HFFc6 (cell line): Measurements from ENCODE around the gene CAMK1G. TPM values are rescaled to one million over a fixed set of nuclear protein-coding genes. Genes with fewer than 3 reads are reported as not detected.

Experiments used
- DNase-seq: peaks from one replicate; pipeline ENCODE4 v3.0.0-alpha.2; 2018
- H3K27ac Mint-ChIP-seq: 2 replicates; pipeline ENCODE4 v1.8.0; 2020; ENCODE audit warnings: mild to moderate bottlenecking, mixed read lengths
- H3K27me3 Mint-ChIP-seq: 2 replicates; pipeline ENCODE4 v1.8.0; 2021; ENCODE audit warnings: mild to moderate bottlenecking, moderate library complexity, mixed read lengths; ENCODE audit not compliant: insufficient read depth
- H3K36me3 Mint-ChIP-seq: 2 replicates; pipeline ENCODE4 v1.8.0; 2021; ENCODE audit warnings: low read depth, mixed read lengths
- H3K4me1 Mint-ChIP-seq: 2 replicates; pipeline ENCODE4 v1.8.0; 2020; ENCODE audit warnings: low read depth, mixed read lengths
- H3K4me3 Mint-ChIP-seq: 2 replicates; pipeline ENCODE4 v1.8.0; 2020; ENCODE audit warnings: mild to moderate bottlenecking, moderate library complexity, mixed read lengths
- H3K9me3 Mint-ChIP-seq: 2 replicates; pipeline ENCODE4 v1.8.0; 2020; ENCODE audit warnings: mild to moderate bottlenecking, mixed read lengths
- CTCF ChIP-seq: fragments of 200-600 bp; sonication (generic); IDR thresholded peaks from 2 replicates; pipeline ENCODE4 v1.5.0; 2021; ENCODE audit warnings: antibody characterized with exemption, mild to moderate bottlenecking
- total RNA-seq, 6 experiments: library from RNA; stranded (reverse); fragmentation: NEBNext Ultra II Directional; extraction: Animal tissue kit (Norgen Biotek cat#: 25700); gene quantifications; 2 replicates in 1 of 6; 3 replicates in 5 of 6; pipeline ENCODE4 v1.2.3, GENCODE V29; 2021

The CAMK1G gene
- total RNA-seq, 6 experiments from 2014 or later = 4.9 to 8.0 (median 5.9) TPM

- no peak for TF ChIP-seq CTCF
- no peak for DNase-seq
- Mint-ChIP-seq H3K4me1 (peaks cover 51% of the 10 kb centered on the region), H3K36me3 (no peaks in the 10 kb centered on the region), H3K27ac (no peak overlapping the region), H3K9me3 (no peaks in the 10 kb centered on the region), H3K27me3 (no peaks in the 10 kb centered on the region; the same call in 1 of the 2 replicates), H3K4me3 (no peak overlapping the region)
Observed at GRCh38 chr1:209628618-209629299, 45.2 kb downstream of the CAMK1G start.

- TF ChIP-seq CTCF = no peak
- Mint-ChIP-seq H3K27me3 (no peaks in the 10 kb centered on the region; the same call in 1 of the 2 replicates), H3K36me3 (peaks cover 2% of the 10 kb centered on the region; the same call in 1 of the 2 replicates)
Observed at GRCh38 chr1:209629621-209630382, 46.3 kb downstream of the CAMK1G start.

GRCh38 chr1:209630383-209631225, 47.1 kb downstream of the CAMK1G start:
- Mint-ChIP-seq H3K9me3 (no peaks in the 10 kb centered on the region), H3K4me3 (no peak overlapping the region), H3K27me3 (no peaks in the 10 kb centered on the region; the same call in 1 of the 2 replicates), H3K36me3 (peaks cover 4% of the 10 kb centered on the region; the same call in 1 of the 2 replicates), H3K27ac (no peak overlapping the region), H3K4me1 (peaks cover 45% of the 10 kb centered on the region)
- no peak for DNase-seq
- no peak for TF ChIP-seq CTCF

More at GRCh38 chr1:209629621-209630382, 46.3 kb downstream of the CAMK1G start:
- H3K4me1 Mint-ChIP-seq = peaks cover 50% of the 10 kb centered on the region
- H3K9me3 Mint-ChIP-seq = no peaks in the 10 kb centered on the region
- no peak for DNase-seq
- no peak overlapping the region for H3K4me3 Mint-ChIP-seq
- H3K27ac Mint-ChIP-seq = no peak overlapping the region

DNA sequence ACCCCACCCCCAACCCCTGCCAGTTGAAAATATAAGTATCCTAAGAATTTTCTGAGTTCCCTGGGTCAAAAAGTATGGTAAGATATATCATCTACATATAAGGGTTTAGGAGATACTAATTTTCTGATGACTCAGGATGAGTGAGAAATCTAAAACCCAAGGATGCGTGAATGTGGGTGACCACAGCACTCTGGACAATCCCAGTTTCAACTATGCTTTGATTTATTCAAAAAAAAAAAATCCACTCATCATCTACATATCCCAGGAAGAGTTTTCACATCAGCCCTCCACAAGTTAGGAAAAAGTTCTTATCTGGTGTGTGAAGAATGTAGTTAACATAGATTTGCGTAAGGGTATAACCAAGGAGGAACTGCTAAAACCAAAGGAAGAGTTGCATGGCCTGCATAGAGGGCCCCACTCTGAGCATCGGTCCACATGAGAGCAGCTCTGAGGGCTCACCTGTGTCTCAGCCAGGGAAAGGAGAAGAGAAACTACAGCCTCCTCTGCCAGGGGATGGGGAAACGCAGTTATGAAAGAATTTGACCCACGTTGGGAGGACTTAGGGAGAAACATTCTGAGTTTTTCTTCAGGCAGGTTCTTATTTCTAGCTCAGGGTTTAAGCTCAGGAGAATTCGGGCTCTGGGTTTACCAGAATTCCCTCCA, 50.0 kb downstream of the CAMK1G start:
- DNase-seq = peak; percentile 59
- Mint-ChIP-seq H3K4me3 (0 out of 2 replicates have a peak overlapping the region, but pooled peaks have one; percentile 6), H3K27me3 (peaks cover 5% of the 10 kb centered on the region), H3K36me3 (peaks cover 4% of the 10 kb centered on the region; the same call in 1 of the 2 replicates), H3K27ac (peak overlapping the region; percentile 72), H3K4me1 (peaks cover 30% of the 10 kb centered on the region), H3K9me3 (no peaks in the 10 kb centered on the region)
- no peak for TF ChIP-seq CTCF
